Panc1 (cell line): Measurements from ENCODE around the gene GNG7. TPM values are rescaled to one million over a fixed set of nuclear protein-coding genes. Genes with fewer than 3 reads are reported as not detected.

ENCODE experiments used
- ATAC-seq: fragments of 200-7000 bp; cut with Tn5 transposase; 2 replicates; pipeline ENCODE4 v1.9.1; 2020; ENCODE audit warnings: mild to moderate bottlenecking, moderate library complexity
- BruUV-seq: library from RNA; stranded (reverse); fragments of 400-500 nt; replicated peaks from 2 replicates; lab custom pipeline; 2021; lab: Mats Ljungman, UMichigan
- CTCF ChIA-PET: fragments of 300-600 bp; sonication (Branson Sonifier 250); formaldehyde crosslinking; loops from one replicate; lab custom pipeline; 2022; ENCODE audit warnings: antibody characterized with exemption; lab: Charles Lee
- POLR2A ChIA-PET: fragments of 300-600 bp; sonication (Branson Sonifier 250); formaldehyde crosslinking; loops from one replicate; lab custom pipeline; 2022; ENCODE audit warnings: antibody characterized with exemption; lab: Charles Lee
- DNase-seq: peaks from one replicate; pipeline ENCODE4 v3.0.0-alpha.2; 2010; ENCODE audit warnings: low read depth, low spot score
- H3K27ac ChIP-seq: 2 replicates; pipeline ENCODE4 v1.5.1; 2011; ENCODE audit warnings: mild to moderate bottlenecking, low read length, inconsistent platforms
- H3K27me3 ChIP-seq: fragments of 200-500 bp; sonication (Bioruptor generic); 2 replicates; pipeline ENCODE4 v1.6.0; 2014; ENCODE audit warnings: low read length, inconsistent platforms; ENCODE audit not compliant: control insufficient read depth, insufficient read depth
- H3K36me3 ChIP-seq: fragments of 200-500 bp; sonication (Bioruptor generic); 2 replicates; pipeline ENCODE4 v1.5.1; 2014; ENCODE audit warnings: inconsistent platforms, mild to moderate bottlenecking, low read length, moderate library complexity; ENCODE audit not compliant: control insufficient read depth, insufficient read depth
- H3K4me1 ChIP-seq: 2 replicates; pipeline ENCODE4 v1.5.1; 2011; ENCODE audit warnings: inconsistent platforms, mild to moderate bottlenecking, low read length, moderate library complexity; ENCODE audit not compliant: control insufficient read depth, insufficient read depth
- H3K4me3 ChIP-seq, 2 experiments: 2 replicates each; pipeline ENCODE4 v1.5.1; 2011 to 2012; ENCODE audit warnings: low read depth in 2 of 2, low read length in 2 of 2, mild to moderate bottlenecking in 2 of 2, inconsistent platforms in 1 of 2, moderate library complexity in 1 of 2
- H3K9me3 ChIP-seq: fragments of 200-500 bp; sonication (Bioruptor generic); 2 replicates; pipeline ENCODE4 v1.5.1; 2014; ENCODE audit warnings: low read depth, mild to moderate bottlenecking, inconsistent platforms, low read length, moderate library complexity; ENCODE audit not compliant: control insufficient read depth, insufficient read depth
- CTCF ChIP-seq: fragments of 450-650 bp; IDR thresholded peaks from 2 replicates; pipeline ENCODE4 v1.5.1; 2017; ENCODE audit warnings: mild to moderate bottlenecking
- POLR2AphosphoS5 ChIP-seq: IDR thresholded peaks from 2 replicates; pipeline ENCODE4 v1.6.1; 2012; ENCODE audit warnings: mild to moderate bottlenecking, low read depth, low read length, moderate library complexity
- REST ChIP-seq, 2 experiments: IDR thresholded peaks; 2 replicates each; pipeline ENCODE4 v1.6.1; 2011 to 2012; ENCODE audit warnings: low read depth in 2 of 2, control low read depth in 1 of 2, low read length in 1 of 2, mild to moderate bottlenecking in 1 of 2, moderate library complexity in 1 of 2; ENCODE audit not compliant: insufficient read depth in 1 of 2
- SIN3A ChIP-seq: IDR thresholded peaks from 2 replicates; pipeline ENCODE4 v1.6.1; 2012; ENCODE audit warnings: low read depth, mild to moderate bottlenecking, low read length, moderate library complexity, borderline replicate concordance; ENCODE audit not compliant: insufficient read depth
- TCF7L2 ChIP-seq: IDR thresholded peaks from 2 replicates; pipeline ENCODE4 v1.6.1; 2011; ENCODE audit warnings: mild to moderate bottlenecking, low read depth, low read length, inconsistent platforms
- in situ Hi-C: cut with HindIII; loops from 2 replicates; pipeline ENCODE4 v1.10.0; 2016; ENCODE audit warnings: low sequenced_read_pairs, low pct_unique_long_range_greater_than_20kb
- intact Hi-C: fragments of 100-400 bp; cut with micrococcal nuclease; formaldehyde crosslinking; loops from one replicate; pipeline ENCODE4 v1.10.0; 2022; ENCODE audit not compliant: unreplicated experiment
- total RNA-seq: library from RNA; stranded (reverse); gene quantifications from one replicate; pipeline ENCODE4 v1.2.1, GENCODE V29; 2021; ENCODE audit not compliant: unreplicated experiment

Gene GNG7
- total RNA-seq, 1 experiment from 2014 or later: 0.74 TPM

GRCh38 chr19:2706251-2706650, 3.8 kb upstream of the GNG7 start:
- no peak for ATAC-seq
- Histone ChIP-seq H3K4me1 (0 out of 2 replicates have a peak, but pooled peaks cover 3% of the 10 kb centered on the region), H3K27ac (no peak overlapping the region), H3K27me3 (no peaks in the 10 kb centered on the region), H3K9me3 (no peaks in the 10 kb centered on the region), H3K36me3 (no peaks in the 10 kb centered on the region), H3K4me3 (no peak overlapping the region)
- ChIA-PET CTCF (no interaction called here), POLR2A (no interaction called here)
- TF ChIP-seq CTCF (no peak), POLR2AphosphoS5 (no peak), SIN3A (no peak), TCF7L2 (no peak), REST (IDR thresholded peaks at IDR 0.05; ENCODE audit: insufficient read depth in 1 of 2, low read depth in 2 of 2, low read length in 1 of 2) (no peak)
- intact Hi-C loops: no loop called here
- no TSS peak for BruUV-seq
- in situ Hi-C loops: no loop called here
- DNase-seq: no peak

GRCh38 chr19:2703691-2704216, 1.3 kb upstream of the GNG7 start:
- 0 out of 2 replicates have a peak, but pooled peaks cover 3% of the 10 kb centered on the region for H3K4me1 ChIP-seq
- intact Hi-C loops: no loop called here
- no peak for ATAC-seq
- ChIA-PET CTCF (no interaction called here), POLR2A (no interaction called here)
- BruUV-seq: no TSS peak
- TF ChIP-seq CTCF (no peak), TCF7L2 (no peak)
- in situ Hi-C loops: no loop called here
- no peaks in the 10 kb centered on the region for H3K27me3 ChIP-seq
- no peak overlapping the region for H3K27ac ChIP-seq
- no peak for DNase-seq
- H3K9me3 ChIP-seq: no peaks in the 10 kb centered on the region
- no peaks in the 10 kb centered on the region for H3K36me3 ChIP-seq
- no peak overlapping the region for H3K4me3 ChIP-seq
